Effector memory CD4-positive, alpha-beta T cell (primary cell): ENCODE results near the gene LGR4.

Experiments used
- DNase-seq, 3 donors: peaks; one replicate each; pipeline ENCODE4 v3.0.0-alpha.2; 2020
- H3K27ac ChIP-seq: 2 replicates; pipeline ENCODE4 v1.7.0; 2013; ENCODE audit warnings: mild to moderate bottlenecking, low read length, moderate library complexity; ENCODE audit not compliant: insufficient read depth, poor library complexity, severe bottlenecking
- H3K27me3 ChIP-seq: replicated peaks from 2 replicates; pipeline ENCODE4 v1.7.0; 2013; ENCODE audit warnings: mild to moderate bottlenecking, low read length; ENCODE audit not compliant: insufficient read depth, control insufficient read depth, poor library complexity, severe bottlenecking
- H3K36me3 ChIP-seq: 2 replicates; pipeline ENCODE4 v1.7.0; 2013; ENCODE audit warnings: mild to moderate bottlenecking, low read length, moderate library complexity; ENCODE audit not compliant: control insufficient read depth, insufficient read depth
- H3K4me1 ChIP-seq: 2 replicates; pipeline ENCODE4 v1.7.0; 2013; ENCODE audit warnings: low read length, mild to moderate bottlenecking; ENCODE audit not compliant: control insufficient read depth, insufficient read depth, poor library complexity, severe bottlenecking
- H3K4me3 ChIP-seq: 2 replicates; pipeline ENCODE4 v1.7.0; 2013; ENCODE audit warnings: low read length, low read depth, mild to moderate bottlenecking; ENCODE audit not compliant: insufficient read depth, poor library complexity, severe bottlenecking
- H3K9me3 ChIP-seq: 2 replicates; pipeline ENCODE4 v1.7.0; 2013; ENCODE audit warnings: mild to moderate bottlenecking, low read length, moderate library complexity; ENCODE audit not compliant: control insufficient read depth

The LGR4 gene

DNA sequence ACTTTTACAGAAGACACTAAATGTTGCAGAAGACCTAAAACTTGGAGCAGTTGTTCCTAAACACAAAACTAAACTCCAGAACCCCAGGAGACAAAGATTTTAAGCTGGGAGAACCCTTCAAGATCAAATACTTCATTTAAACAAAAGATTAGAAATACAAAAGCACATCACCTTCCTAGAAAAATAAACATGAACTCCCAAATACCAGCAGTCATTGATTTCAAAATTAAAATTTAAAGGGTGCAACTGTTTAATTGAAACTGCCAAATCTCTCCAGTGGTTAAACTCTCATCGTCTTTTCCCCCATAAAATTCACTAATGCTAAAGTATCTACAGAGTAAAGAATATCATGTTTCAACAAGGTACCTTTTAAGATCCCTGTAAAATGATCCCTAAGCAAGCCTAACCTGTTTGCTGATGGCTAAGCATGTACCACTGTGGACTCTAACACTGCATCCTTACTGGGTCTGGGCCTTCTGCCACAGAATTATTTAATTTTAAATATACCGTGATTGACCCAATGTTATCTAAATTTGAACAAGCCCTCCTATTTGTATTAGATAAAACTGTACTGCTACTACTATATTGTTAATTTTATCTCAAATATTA is 55.9 kb downstream of the LGR4 start:
- no peaks in the 10 kb centered on the region for H3K4me1 ChIP-seq
- H3K9me3 ChIP-seq = no peaks in the 10 kb centered on the region
- no peak for DNase-seq
- H3K36me3 ChIP-seq = no peaks in the 10 kb centered on the region
- H3K27ac ChIP-seq = no peak overlapping the region
- no peak overlapping the region for H3K4me3 ChIP-seq
- H3K27me3 ChIP-seq = no peaks in the 10 kb centered on the region

DNA sequence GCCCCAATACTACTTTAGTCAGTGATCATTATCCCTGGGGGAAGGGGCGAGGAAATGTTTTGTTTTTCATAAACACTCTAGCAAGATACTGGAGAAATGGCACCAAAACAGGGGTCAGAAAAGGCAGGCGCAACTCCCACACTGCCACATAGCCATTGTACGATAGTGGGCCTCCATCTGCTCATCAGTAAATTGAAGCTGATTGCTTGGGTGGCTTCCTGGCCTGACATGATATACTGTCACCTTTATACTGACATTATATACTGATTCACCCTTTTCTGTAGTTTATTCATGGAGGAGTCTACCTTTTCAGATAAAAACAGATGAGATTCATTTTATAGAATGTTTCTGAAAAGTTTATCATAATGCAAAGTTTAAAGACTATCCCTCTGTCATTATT is 57.9 kb downstream of the LGR4 start:
- H3K9me3 ChIP-seq = no peaks in the 10 kb centered on the region
- no peaks in the 10 kb centered on the region for H3K36me3 ChIP-seq
- no peaks in the 10 kb centered on the region for H3K4me1 ChIP-seq
- H3K27ac ChIP-seq = no peak overlapping the region
- no peaks in the 10 kb centered on the region for H3K27me3 ChIP-seq
- DNase-seq = no peak
- no peak overlapping the region for H3K4me3 ChIP-seq

DNA sequence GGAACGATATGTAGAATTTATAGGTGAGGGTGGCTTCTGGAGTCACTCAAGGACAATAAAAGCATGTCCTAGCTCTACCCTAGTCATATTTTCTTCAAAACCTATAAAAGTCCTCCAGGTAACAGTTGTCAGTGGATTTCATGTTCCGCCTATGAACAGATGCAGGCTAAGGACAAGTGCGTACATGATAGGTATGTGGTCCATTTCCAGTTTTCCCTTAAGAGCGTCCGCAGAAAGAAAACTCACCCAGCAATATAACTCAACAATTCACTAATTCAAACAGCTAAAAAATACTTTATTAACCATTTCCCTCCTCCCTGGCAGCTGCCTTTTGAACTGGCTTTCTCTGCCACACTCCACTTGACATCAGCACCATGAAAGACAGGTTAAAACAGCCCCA is 59.4 kb downstream of the LGR4 start:
- no peaks in the 10 kb centered on the region for H3K36me3 ChIP-seq
- H3K9me3 ChIP-seq = no peaks in the 10 kb centered on the region
- no peak overlapping the region for H3K27ac ChIP-seq
- H3K27me3 ChIP-seq = no peaks in the 10 kb centered on the region
- H3K4me1 ChIP-seq = no peaks in the 10 kb centered on the region
- H3K4me3 ChIP-seq = no peak overlapping the region
- DNase-seq = no peak

DNA sequence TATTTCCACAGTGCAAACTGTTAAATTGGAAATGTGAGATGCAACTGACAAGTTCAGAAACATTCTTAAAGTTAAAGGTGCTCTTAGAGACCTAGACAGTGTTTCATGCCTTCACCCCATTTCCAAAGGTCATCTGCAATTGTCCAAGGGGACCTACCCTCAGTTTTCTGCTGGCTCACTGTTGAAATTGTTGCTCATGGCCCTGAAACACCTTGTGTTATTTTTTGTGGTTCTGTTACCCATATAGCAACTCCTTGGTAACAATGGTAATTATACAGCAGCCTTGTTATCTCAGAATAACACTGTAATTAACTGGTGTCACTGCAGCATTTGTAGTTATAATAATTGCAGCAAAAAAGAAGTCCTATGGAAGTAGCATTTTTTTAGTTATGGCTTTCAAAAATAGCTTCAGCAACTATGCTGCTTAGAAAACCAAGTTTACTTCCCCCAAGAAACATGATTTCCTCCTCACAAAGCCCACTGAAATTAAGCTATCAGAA is 60.3 kb downstream of the LGR4 start:
- Histone ChIP-seq H3K9me3 (no peaks in the 10 kb centered on the region), H3K27ac (no peak overlapping the region), H3K36me3 (no peaks in the 10 kb centered on the region), H3K4me1 (no peaks in the 10 kb centered on the region), H3K4me3 (no peak overlapping the region), H3K27me3 (no peaks in the 10 kb centered on the region)
- no peak for DNase-seq

DNA sequence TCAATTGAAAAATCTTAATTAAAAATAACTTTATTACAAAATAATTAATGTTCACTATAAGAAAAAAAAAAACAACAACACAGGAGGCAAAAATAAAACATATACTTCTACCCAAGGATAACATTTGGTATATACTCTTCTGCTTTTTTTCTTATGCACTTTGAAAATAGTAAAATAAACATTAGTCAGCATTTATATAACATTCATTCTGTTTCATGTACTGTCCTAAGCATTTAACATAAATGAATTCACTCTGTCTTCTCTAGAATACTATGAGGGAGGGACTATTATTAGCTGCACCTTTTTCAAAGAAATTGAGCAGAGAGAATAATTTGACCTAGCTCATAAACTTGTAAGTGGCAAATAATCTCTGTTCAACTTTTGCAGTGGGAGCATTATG is 61.3 kb downstream of the LGR4 start:
- Histone ChIP-seq H3K36me3 (no peaks in the 10 kb centered on the region), H3K4me3 (no peak overlapping the region), H3K27me3 (no peaks in the 10 kb centered on the region), H3K9me3 (no peaks in the 10 kb centered on the region), H3K4me1 (no peaks in the 10 kb centered on the region), H3K27ac (no peak overlapping the region)
- DNase-seq = no peak

DNA sequence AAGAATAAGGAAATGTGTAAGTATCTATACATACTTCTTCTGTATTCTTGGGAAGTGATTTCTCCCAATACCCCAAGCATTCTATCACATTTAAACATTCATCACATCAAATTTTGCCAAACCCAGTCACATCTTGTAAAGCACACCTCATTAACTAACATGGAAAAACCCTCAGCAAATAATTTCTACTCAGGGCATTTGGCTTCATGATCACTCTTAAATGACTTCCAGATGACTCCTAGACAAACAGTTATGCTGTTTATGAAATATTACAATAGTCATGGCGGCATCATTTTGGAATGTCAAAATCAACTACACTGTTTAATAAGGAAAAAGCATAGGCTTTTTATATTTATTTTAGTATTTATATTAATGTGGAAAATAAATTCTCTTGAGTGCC is 62.3 kb downstream of the LGR4 start:
- Histone ChIP-seq H3K4me1 (no peaks in the 10 kb centered on the region), H3K9me3 (no peaks in the 10 kb centered on the region), H3K4me3 (no peak overlapping the region), H3K36me3 (no peaks in the 10 kb centered on the region), H3K27ac (no peak overlapping the region), H3K27me3 (no peaks in the 10 kb centered on the region)
- DNase-seq = no peak

DNA sequence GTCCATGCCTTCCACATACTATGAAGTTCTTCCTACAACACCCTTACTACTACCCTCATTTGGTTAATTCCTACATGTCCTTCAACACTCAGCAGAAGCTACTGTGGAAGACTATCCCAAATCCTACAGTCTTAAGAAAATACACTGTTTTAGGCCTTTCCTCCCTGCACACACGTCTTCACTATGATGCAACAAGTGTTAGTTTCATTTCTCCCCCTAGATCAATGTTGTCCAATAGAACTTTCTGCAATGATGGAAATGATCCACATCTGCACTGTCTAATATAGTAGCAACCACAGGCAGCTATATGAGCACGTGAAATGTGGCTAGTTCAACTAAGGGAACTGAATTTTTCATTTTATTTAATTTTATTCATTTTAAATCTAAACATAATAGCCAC is 62.8 kb downstream of the LGR4 start:
- no peak overlapping the region for H3K27ac ChIP-seq
- no peak for DNase-seq
- H3K9me3 ChIP-seq = no peaks in the 10 kb centered on the region
- no peak overlapping the region for H3K4me3 ChIP-seq
- H3K4me1 ChIP-seq = no peaks in the 10 kb centered on the region
- no peaks in the 10 kb centered on the region for H3K36me3 ChIP-seq
- H3K27me3 ChIP-seq = no peaks in the 10 kb centered on the region

DNA sequence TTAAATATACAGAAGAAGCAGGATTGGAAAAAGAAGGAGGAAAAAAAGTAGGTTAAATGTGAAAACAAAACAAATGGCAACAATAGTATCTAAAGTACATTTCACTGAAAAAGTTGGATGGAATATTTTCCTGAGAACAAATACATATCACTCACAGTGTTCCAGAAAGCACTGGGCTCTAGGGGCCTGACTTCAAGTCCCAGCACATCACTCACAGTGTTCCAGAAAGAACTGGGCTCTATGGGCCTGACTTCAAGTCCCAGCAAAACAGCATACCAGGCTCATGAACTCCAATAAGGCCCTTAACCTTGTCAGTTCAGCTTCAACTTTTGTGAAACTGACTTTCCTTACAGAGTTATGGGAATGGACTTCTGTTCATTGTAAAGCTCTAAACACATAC is 63.5 kb downstream of the LGR4 start:
- Histone ChIP-seq H3K4me1 (no peaks in the 10 kb centered on the region), H3K27ac (no peak overlapping the region)
- no peak for DNase-seq

DNA sequence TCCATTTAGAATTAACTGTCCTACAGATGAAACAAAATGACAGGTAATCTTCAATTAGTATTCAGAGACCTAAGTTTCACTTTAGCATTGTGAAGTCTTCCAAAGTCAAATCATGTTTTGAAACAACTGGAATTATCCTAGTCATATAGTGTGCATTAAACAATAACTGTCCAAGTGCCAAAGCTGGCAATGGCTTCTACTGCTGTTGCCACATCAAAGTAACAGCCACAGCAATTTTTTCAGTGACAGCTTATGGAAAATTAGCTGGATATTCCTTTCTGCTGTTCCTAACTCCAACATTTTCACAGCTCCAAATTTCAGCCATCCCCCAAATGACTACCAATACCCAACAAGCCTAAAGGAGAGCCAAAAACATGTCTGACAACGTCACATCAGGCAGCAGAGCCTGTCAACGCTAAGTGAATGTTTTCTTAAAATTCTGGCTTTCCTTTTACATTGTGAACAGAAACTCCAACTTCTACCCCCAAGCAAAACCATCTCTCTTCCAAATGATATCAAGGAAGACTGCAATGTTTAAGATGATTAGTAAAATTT is 64.3 kb downstream of the LGR4 start:
- Histone ChIP-seq H3K4me3 (no peak overlapping the region), H3K27ac (no peak overlapping the region)
- no peak for DNase-seq

More for the DNA sequence above, 63.5 kb downstream of the LGR4 start:
- H3K4me3 ChIP-seq = no peak overlapping the region
- H3K27me3 ChIP-seq = no peaks in the 10 kb centered on the region
- H3K36me3 ChIP-seq = no peaks in the 10 kb centered on the region
- no peaks in the 10 kb centered on the region for H3K9me3 ChIP-seq

DNA sequence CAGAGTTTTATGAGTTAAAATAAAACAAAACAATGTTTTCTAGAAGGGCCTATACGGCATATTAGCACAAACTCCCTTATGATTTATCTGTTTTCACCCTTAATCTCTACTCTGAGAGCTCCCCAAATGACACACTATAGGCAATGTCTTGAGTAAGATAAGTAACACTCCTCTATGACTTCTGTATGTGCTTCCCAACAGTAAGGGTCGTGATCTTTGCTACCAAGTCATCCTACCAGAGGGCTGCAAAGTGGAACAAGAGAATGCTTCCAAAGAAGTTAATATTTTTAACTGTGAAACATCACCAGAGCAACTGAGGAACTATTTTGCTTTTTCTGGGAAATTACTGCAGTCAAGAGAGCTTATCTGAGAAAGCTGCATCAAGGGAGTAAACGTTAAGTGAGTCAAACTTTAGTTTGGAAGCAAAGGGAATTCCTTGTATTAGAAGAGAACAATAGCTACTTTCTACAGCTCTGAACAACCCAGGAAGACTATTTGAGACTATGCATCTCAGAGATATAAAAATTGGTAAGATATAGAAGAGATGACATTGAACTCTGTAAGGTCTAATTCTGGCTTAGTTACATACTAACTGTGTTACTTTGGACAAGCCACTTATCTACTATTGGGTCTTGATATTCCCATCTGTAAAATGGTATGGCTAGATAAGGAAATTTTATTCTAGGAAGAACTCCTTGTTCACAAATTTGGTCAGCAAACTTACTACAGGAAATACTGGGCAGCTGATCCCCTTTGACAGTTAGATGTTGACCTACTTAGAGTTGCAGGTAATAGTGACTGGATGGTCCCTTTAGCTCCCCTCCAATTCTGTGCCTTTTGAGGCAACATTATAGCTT is 65.9 kb downstream of the LGR4 start:
- Histone ChIP-seq H3K9me3 (no peaks in the 10 kb centered on the region), H3K4me1 (no peaks in the 10 kb centered on the region), H3K4me3 (no peak overlapping the region), H3K36me3 (no peaks in the 10 kb centered on the region), H3K27me3 (no peaks in the 10 kb centered on the region), H3K27ac (no peak overlapping the region)
- DNase-seq = no peak

More for the DNA sequence above, 64.3 kb downstream of the LGR4 start:
- Histone ChIP-seq H3K9me3 (no peaks in the 10 kb centered on the region), H3K4me1 (no peaks in the 10 kb centered on the region), H3K36me3 (no peaks in the 10 kb centered on the region), H3K27me3 (no peaks in the 10 kb centered on the region)
